ENCODE measurements around the gene FXYD3.

DNA sequence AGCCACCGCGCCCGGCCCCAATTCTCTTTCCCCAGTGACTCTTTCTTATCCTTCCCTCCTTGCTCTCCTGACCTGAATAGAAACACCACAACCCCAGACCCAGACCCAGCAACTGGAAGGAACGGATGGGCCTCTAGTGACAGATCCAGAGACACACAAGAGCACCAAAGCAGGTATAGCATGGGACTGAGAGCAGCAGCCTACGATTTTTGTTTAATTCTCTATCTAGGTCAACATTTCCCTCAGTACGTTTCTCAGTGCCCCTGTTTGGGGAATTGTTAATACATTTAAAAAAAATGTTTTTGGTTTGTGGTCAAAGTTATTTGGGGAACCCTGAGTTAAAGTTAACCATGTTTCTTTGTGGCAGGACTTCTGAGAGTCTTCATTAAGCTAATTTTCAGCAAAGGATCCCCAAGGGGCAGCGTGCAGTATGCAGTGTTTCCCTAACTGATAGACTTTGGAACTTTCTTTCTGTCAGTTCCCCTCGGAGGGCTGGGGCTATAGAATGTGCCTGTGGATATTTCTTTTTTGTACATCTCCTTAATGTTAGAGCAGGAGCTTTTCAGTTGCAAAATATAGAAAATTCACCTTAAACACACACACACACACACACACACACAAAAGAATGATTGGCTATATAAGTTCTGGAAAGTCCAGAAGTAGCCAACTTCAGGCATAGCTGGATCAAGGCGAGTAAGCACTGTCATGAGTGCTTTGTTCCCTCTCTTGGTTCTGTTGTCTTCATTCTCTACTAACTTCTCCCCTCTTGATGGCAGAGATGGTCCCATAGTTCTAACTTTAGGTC lies 45.2 kb downstream of the FXYD3 start:
- TF ChIP-seq, protein P1, sequence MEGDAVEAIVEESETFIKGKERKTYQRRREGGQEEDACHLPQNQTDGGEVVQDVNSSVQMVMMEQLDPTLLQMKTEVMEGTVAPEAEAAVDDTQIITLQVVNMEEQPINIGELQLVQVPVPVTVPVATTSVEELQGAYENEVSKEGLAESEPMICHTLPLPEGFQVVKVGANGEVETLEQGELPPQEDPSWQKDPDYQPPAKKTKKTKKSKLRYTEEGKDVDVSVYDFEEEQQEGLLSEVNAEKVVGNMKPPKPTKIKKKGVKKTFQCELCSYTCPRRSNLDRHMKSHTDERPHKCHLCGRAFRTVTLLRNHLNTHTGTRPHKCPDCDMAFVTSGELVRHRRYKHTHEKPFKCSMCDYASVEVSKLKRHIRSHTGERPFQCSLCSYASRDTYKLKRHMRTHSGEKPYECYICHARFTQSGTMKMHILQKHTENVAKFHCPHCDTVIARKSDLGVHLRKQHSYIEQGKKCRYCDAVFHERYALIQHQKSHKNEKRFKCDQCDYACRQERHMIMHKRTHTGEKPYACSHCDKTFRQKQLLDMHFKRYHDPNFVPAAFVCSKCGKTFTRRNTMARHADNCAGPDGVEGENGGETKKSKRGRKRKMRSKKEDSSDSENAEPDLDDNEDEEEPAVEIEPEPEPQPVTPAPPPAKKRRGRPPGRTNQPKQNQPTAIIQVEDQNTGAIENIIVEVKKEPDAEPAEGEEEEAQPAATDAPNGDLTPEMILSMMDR (IDR thresholded peaks at IDR 0.05), result no peak
- TF ChIP-seq ZFX (IDR thresholded peaks at IDR 0.05; ENCODE audit: borderline replicate concordance), result no peak
